GM23248 (cell line): ENCODE measurements around the gene DACH1. TPM values are rescaled to one million over a fixed set of nuclear protein-coding genes. Genes with fewer than 3 reads are reported as not detected.

Experiments
- DNase-seq: peaks from one replicate; pipeline ENCODE4 v3.0.0-alpha.2; 2015
- H2AFZ ChIP-seq: fragments of 200-600 bp; sonication (generic); 2 replicates; pipeline ENCODE4 v1.6.1; 2016; ENCODE audit warnings: antibody characterized with exemption
- H3F3A ChIP-seq: fragments of 200-600 bp; sonication (generic); 2 replicates; pipeline ENCODE4 v1.6.1; 2016; ENCODE audit warnings: mild to moderate bottlenecking, antibody characterized with exemption, mixed run types; ENCODE audit not compliant: insufficient read depth
- H3K27ac ChIP-seq: fragments of 200-600 bp; sonication (generic); 2 replicates; pipeline ENCODE4 v1.5.1; 2016; ENCODE audit warnings: mild to moderate bottlenecking
- H3K27me3 ChIP-seq: fragments of 200-600 bp; sonication (generic); replicated peaks from 2 replicates; pipeline ENCODE4 v1.6.1; 2016; ENCODE audit warnings: mild to moderate bottlenecking; ENCODE audit not compliant: insufficient read depth
- H3K36me3 ChIP-seq: fragments of 200-600 bp; sonication (generic); 2 replicates; pipeline ENCODE4 v1.6.1; 2016; ENCODE audit warnings: low read depth, mild to moderate bottlenecking
- H3K4me1 ChIP-seq: fragments of 200-600 bp; sonication (generic); 2 replicates; pipeline ENCODE4 v1.6.1; 2016; ENCODE audit warnings: mild to moderate bottlenecking; ENCODE audit not compliant: insufficient read depth
- H3K4me2 ChIP-seq: fragments of 200-600 bp; sonication (generic); one replicate; pipeline ENCODE4 v1.6.1; 2016; ENCODE audit warnings: mild to moderate bottlenecking; ENCODE audit not compliant: unreplicated experiment
- H3K4me3 ChIP-seq: fragments of 200-600 bp; sonication (generic); 2 replicates; pipeline ENCODE4 v1.5.1; 2016; ENCODE audit warnings: mild to moderate bottlenecking
- H3K79me2 ChIP-seq: fragments of 200-600 bp; sonication (generic); 2 replicates; pipeline ENCODE4 v1.6.1; 2016; ENCODE audit warnings: mild to moderate bottlenecking; ENCODE audit not compliant: insufficient read depth
- H3K9ac ChIP-seq: fragments of 200-600 bp; sonication (generic); 2 replicates; pipeline ENCODE4 v1.6.1; 2016; ENCODE audit warnings: mild to moderate bottlenecking
- H3K9me2 ChIP-seq: fragments of 200-600 bp; sonication (generic); 2 replicates; pipeline ENCODE4 v1.6.1; 2016; ENCODE audit warnings: mixed run types, mild to moderate bottlenecking, moderate library complexity; ENCODE audit not compliant: insufficient read depth
- H3K9me3 ChIP-seq: fragments of 200-600 bp; sonication (generic); one replicate; pipeline ENCODE4 v1.6.1; 2017; ENCODE audit warnings: low read depth
- H4K20me1 ChIP-seq: fragments of 200-600 bp; sonication (generic); 2 replicates; pipeline ENCODE4 v1.6.0; 2016; ENCODE audit not compliant: insufficient read depth
- EZH2 ChIP-seq: fragments of 200-600 bp; sonication (generic); IDR thresholded peaks from 2 replicates; pipeline ENCODE4 v1.6.1; 2018; ENCODE audit warnings: antibody characterized with exemption, mild to moderate bottlenecking; ENCODE audit not compliant: insufficient read depth, poor library complexity, severe bottlenecking
- EZH2phosphoT487 ChIP-seq: fragments of 200-600 bp; sonication (generic); IDR thresholded peaks from 2 replicates; pipeline ENCODE4 v1.6.1; 2018; ENCODE audit warnings: antibody characterized with exemption, moderate library complexity, mild to moderate bottlenecking, low read depth; ENCODE audit not compliant: insufficient read depth
- WGBS, 2 experiments: methylation state at CpG; one replicate each; pipeline ENCODE4 v1.1.6; 2015 to 2017; ENCODE audit warnings: low lambda C conversion rate in 2 of 2, low coverage in 1 of 2; ENCODE audit errors: missing lambda C conversion rate in 2 of 2; 5-methylcytosine and 5-hydroxymethylcytosine counted together
- in situ Hi-C: fragments of 300-500 bp; cut with MboI; formaldehyde crosslinking; loops from 2 replicates; pipeline ENCODE4 v1.15.0; 2020
- polyA plus RNA-seq: library from polyadenylated mRNA; unstranded; fragments of >200 nt; fragmentation: Nextera tagmentation; extraction: Ambion mirVana; gene quantifications from 2 replicates; pipeline ENCODE4 v1.2.1, GENCODE V29; 2016
- total RNA-seq: library from RNA; depleted of rRNA; stranded (reverse); fragments of >200 nt; shearing (Covaris generic); gene quantifications from 2 replicates; pipeline ENCODE4 v1.2.3, GENCODE V29; 2014

Gene DACH1
- total and polyA plus RNA-seq, 2 experiments from 2014 or later, result not detected

DNA sequence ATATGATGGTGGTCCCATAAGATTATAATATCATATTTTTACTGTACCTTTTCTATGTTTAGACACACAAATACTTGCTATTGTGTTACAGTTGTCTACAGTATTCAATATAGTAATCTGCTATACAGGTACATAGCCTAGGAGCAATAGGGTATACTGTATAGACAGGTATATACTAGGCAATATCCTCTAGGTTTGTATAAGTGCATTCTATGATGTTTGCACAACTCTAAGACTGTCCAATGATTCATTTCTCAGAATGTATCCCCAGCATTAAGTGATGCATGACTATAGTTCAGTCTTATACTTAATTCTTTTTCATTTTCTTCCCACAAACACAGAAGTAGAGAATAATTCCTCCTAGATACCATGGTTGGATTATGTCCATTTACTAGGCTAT lies 383.3 kb downstream of the DACH1 start:
- H3K4me2 ChIP-seq, result no peak overlapping the region
- DNase-seq, result no peak
- H4K20me1 ChIP-seq, result no peaks in the 10 kb centered on the region
- no peak overlapping the region for H2AFZ ChIP-seq
- H3K4me1 ChIP-seq, result no peaks in the 10 kb centered on the region
- H3K79me2 ChIP-seq, result no peaks in the 10 kb centered on the region
- H3K9ac ChIP-seq, result no peak overlapping the region
- no peaks in the 10 kb centered on the region for H3K27me3 ChIP-seq
- H3K4me3 ChIP-seq, result no peak overlapping the region
- no peaks in the 10 kb centered on the region for H3K36me3 ChIP-seq
- in situ Hi-C loops, result no loop called here
- no peaks in the 10 kb centered on the region for H3K9me2 ChIP-seq
- no peak overlapping the region for H3K27ac ChIP-seq
- no peaks in the 10 kb centered on the region for H3K9me3 ChIP-seq
- TF ChIP-seq EZH2, result no peak
- H3F3A ChIP-seq, result no peaks in the 10 kb centered on the region

DNA sequence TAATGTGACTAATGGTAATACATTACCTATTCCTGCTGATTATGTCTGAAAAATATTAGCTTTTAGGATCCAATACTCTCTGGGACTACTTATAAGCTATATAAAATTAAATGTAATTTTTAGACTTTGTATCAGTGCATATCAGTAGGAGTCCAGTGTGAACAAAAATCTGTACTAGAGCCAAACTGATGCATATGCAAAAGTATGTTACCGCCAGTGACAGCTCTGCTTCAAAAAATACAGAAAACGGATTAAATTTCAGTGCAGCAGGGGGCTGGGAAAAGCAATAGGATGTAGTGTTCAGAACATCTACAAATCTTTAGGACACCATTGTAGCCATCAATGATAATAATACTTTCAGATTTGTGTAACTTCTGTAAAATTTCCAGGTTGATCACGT lies 385.5 kb downstream of the DACH1 start:
- Histone ChIP-seq H3K9me3 (no peaks in the 10 kb centered on the region), H2AFZ (no peak overlapping the region), H3K79me2 (no peaks in the 10 kb centered on the region), H3K27ac (no peak overlapping the region), H3K4me1 (no peaks in the 10 kb centered on the region), H3K9me2 (no peaks in the 10 kb centered on the region), H3K4me2 (no peak overlapping the region), H3K36me3 (no peaks in the 10 kb centered on the region), H3K4me3 (no peak overlapping the region), H3K27me3 (no peaks in the 10 kb centered on the region), H3F3A (no peaks in the 10 kb centered on the region), H4K20me1 (no peaks in the 10 kb centered on the region), H3K9ac (no peak overlapping the region)
- in situ Hi-C loops, result no loop called here
- no peak for DNase-seq
- TF ChIP-seq EZH2phosphoT487, result no peak
- TF ChIP-seq EZH2, result no peak
- WGBS, 2 experiments, result 45 to 50% methylated on average over 3 of the region's 3 CpGs

DNA sequence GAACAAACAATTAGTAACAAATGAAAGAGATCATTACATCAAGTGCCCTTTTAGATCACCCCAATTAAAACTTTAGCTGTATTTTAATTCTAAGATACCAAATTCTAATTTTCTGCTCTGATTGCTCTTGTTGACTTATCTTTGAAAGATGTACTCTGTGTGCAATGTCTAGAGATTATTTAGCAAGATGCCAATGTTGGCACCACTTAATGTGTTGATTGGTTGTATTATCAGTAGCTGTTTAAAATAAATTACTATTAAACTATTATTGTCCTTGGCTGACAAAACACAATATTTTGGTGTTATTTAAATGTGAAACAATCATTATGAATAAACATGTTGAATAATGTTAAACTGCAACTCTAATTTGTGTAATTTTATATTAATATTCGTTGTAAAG lies 386.0 kb downstream of the DACH1 start:
- Histone ChIP-seq H3K4me1 (no peaks in the 10 kb centered on the region), H3K36me3 (no peaks in the 10 kb centered on the region), H3K9ac (no peak overlapping the region), H2AFZ (no peak overlapping the region), H3K4me2 (no peak overlapping the region), H3K27me3 (no peaks in the 10 kb centered on the region), H4K20me1 (no peaks in the 10 kb centered on the region), H3K9me3 (no peaks in the 10 kb centered on the region), H3K27ac (no peak overlapping the region), H3K79me2 (no peaks in the 10 kb centered on the region), H3F3A (no peaks in the 10 kb centered on the region), H3K4me3 (no peak overlapping the region), H3K9me2 (no peaks in the 10 kb centered on the region)
- no peak for TF ChIP-seq EZH2phosphoT487
- TF ChIP-seq EZH2, result no peak
- in situ Hi-C loops, result no loop called here
- WGBS, 2 experiments, result 0 to 4% methylated on average over 1 of the region's 1 CpG
- DNase-seq, result no peak

DNA sequence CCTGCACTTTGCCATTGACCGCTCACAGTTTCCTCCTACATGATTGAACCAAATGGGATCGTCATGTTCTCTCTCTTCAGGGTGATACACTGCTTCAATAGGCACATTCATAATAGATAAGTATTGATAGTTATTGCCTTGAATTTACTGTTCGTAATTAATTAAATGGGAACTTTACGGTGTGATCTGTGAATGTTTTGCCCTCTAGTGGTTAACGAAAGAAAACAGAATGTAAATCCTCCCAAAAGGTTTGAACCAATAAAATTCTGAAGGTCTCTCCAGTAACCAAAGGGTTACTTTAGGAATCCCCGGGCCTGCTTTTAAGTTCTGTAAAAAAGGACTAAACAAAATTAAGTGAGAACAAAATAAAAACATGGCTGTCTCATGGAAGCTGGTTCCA lies 389.3 kb downstream of the DACH1 start:
- H3K9me2 ChIP-seq, result no peaks in the 10 kb centered on the region

DNA sequence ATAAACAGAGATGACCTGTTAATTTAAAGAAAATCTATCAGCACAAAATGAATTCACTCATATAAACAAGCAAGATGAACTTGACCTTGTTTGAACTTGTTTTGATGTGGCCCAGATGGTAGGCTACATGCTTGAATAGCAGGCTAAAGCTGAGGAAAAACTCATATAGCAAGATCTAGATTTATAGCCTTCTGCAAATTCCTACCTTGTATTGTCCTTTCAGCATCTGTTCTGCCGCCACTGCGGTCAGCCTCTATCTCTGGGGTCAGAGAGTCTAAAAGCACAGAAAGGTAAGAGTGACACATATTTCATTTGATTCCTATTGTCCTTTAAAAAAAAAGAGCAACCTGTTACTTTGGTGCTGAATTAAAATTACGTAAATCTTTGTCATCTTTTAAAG lies 392.1 kb downstream of the DACH1 start:
- no peaks in the 10 kb centered on the region for H3K9me3 ChIP-seq
- H3K36me3 ChIP-seq, result no peaks in the 10 kb centered on the region
- H2AFZ ChIP-seq, result no peak overlapping the region
- no peaks in the 10 kb centered on the region for H3K4me1 ChIP-seq
- H3K9me2 ChIP-seq, result no peaks in the 10 kb centered on the region
- no peak overlapping the region for H3K27ac ChIP-seq
- 26 to 35% methylated on average over 3 of the region's 3 CpGs for WGBS, 2 experiments
- H3K4me2 ChIP-seq, result no peak overlapping the region
- H3K79me2 ChIP-seq, result no peaks in the 10 kb centered on the region
- in situ Hi-C loops, result no loop called here
- no peak for DNase-seq
- no peaks in the 10 kb centered on the region for H3K27me3 ChIP-seq
- no peaks in the 10 kb centered on the region for H3F3A ChIP-seq
- TF ChIP-seq EZH2phosphoT487 (no peak), EZH2 (no peak)
- H4K20me1 ChIP-seq, result no peaks in the 10 kb centered on the region
- no peak overlapping the region for H3K4me3 ChIP-seq
- no peak overlapping the region for H3K9ac ChIP-seq

More for the DNA sequence above, 389.3 kb downstream of the DACH1 start:
- H3K4me2 ChIP-seq, result no peak overlapping the region
- H3K9me3 ChIP-seq, result no peaks in the 10 kb centered on the region
- H3K79me2 ChIP-seq, result no peaks in the 10 kb centered on the region
- H3K27ac ChIP-seq, result no peak overlapping the region
- TF ChIP-seq EZH2phosphoT487 (no peak), EZH2 (no peak)
- in situ Hi-C loops, result no loop called here
- WGBS, 2 experiments, result 40 to 45% methylated on average over 6 of the region's 6 CpGs
- no peaks in the 10 kb centered on the region for H4K20me1 ChIP-seq
- H3K36me3 ChIP-seq, result no peaks in the 10 kb centered on the region
- H3F3A ChIP-seq, result no peaks in the 10 kb centered on the region
- H3K4me3 ChIP-seq, result no peak overlapping the region
- no peak overlapping the region for H3K9ac ChIP-seq
- no peak overlapping the region for H2AFZ ChIP-seq
- no peaks in the 10 kb centered on the region for H3K27me3 ChIP-seq
- H3K4me1 ChIP-seq, result no peaks in the 10 kb centered on the region
- DNase-seq, result no peak
